NB4 (cell line): Measurements from ENCODE around the gene FGF10.

Experiments used
- DNase-seq: peaks from one replicate; pipeline ENCODE4 v3.0.0; 2010; ENCODE audit warnings: low read depth
- H3K4me3 ChIP-seq: one replicate; pipeline ENCODE4 v1.5.1; 2011; ENCODE audit warnings: mild to moderate bottlenecking, low read depth, low read length, moderate library complexity
- MYC ChIP-seq: IDR thresholded peaks from 2 replicates; pipeline ENCODE4 v1.6.1; 2011; ENCODE audit warnings: low read depth, low read length
- POLR2A ChIP-seq: IDR thresholded peaks from 2 replicates; pipeline ENCODE4 v1.6.1; 2011; ENCODE audit warnings: mild to moderate bottlenecking; ENCODE audit not compliant: insufficient read length; ENCODE audit errors: extremely low read depth
- TF ChIP-seq, protein P1 (sequence below): IDR thresholded peaks from one replicate; pipeline ENCODE4 v1.5.1; 2012; ENCODE audit warnings: low read depth, low read length
- TF ChIP-seq, protein P2 (sequence below): IDR thresholded peaks from 2 replicates; pipeline ENCODE4 v1.6.1; 2011; ENCODE audit warnings: low read depth, low read length

The FGF10 gene

DNA sequence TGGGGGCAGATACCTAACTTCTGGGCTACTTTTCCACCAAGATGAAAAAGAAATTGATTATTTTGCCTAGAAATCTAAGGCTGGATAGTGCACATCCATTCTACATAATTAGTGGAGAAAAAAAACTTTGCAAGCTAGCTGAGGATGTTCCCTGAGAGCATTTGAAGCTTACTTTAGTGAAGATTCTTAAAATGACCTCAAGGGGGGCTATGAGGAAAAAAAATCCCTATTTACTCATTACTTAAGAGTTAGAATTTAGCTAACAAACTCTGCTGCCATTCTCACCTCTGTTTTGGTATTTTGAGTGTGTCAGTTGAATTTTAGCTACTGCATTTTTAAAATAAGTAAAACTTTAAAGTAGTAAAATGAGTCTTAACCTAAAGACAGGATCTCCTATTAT lies 9.2 kb upstream of the FGF10 start:
- no peak for DNase-seq
- no peak for TF ChIP-seq MYC
- TF ChIP-seq, protein P1, sequence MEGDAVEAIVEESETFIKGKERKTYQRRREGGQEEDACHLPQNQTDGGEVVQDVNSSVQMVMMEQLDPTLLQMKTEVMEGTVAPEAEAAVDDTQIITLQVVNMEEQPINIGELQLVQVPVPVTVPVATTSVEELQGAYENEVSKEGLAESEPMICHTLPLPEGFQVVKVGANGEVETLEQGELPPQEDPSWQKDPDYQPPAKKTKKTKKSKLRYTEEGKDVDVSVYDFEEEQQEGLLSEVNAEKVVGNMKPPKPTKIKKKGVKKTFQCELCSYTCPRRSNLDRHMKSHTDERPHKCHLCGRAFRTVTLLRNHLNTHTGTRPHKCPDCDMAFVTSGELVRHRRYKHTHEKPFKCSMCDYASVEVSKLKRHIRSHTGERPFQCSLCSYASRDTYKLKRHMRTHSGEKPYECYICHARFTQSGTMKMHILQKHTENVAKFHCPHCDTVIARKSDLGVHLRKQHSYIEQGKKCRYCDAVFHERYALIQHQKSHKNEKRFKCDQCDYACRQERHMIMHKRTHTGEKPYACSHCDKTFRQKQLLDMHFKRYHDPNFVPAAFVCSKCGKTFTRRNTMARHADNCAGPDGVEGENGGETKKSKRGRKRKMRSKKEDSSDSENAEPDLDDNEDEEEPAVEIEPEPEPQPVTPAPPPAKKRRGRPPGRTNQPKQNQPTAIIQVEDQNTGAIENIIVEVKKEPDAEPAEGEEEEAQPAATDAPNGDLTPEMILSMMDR = no peak
- H3K4me3 ChIP-seq = no peak overlapping the region

DNA sequence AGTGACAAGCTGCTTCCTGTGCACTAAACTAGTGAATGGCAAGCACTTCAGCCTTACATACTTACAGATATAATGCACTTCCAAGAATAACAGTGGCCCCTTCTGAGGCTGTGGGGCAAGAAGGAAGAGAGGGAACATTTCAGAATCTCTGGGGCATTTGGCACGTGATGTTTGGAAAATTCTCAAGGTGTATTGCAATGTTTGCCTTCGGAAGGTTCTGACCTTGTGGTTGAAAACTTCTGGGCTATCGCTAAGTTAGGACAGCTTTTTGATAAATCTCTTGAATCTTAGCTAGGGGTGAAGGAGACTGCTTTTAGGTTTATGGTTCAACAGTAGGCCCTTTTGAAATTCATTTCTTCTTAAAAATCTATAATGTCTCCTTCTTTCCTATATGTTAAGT lies 7.1 kb upstream of the FGF10 start:
- H3K4me3 ChIP-seq = no peak overlapping the region
- no peak for DNase-seq
- TF ChIP-seq MYC = no peak
- TF ChIP-seq, protein P1 = no peak

DNA sequence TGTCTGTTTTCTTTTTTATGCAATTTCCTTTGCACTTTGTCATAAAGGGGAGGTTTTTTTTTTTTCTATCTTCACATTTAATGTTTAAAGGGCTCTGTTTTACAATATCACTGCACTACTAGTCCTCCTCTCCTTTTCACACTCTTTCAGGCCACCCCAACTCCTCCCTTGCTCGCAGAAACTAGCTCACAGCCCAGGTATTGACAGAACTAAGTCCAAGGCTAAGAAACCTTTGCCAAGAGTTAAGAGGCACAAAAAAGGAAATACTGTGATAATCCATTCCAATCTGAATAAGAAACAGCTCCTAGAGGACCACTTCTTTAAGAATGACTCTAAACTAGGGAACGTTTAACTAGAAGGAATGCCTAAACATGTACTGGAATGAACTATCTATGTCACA lies 1.1 kb upstream of the FGF10 start:
- no peak overlapping the region for H3K4me3 ChIP-seq
- no peak for DNase-seq
- TF ChIP-seq, protein P2, sequence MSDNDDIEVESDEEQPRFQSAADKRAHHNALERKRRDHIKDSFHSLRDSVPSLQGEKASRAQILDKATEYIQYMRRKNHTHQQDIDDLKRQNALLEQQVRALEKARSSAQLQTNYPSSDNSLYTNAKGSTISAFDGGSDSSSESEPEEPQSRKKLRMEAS = no peak

DNA sequence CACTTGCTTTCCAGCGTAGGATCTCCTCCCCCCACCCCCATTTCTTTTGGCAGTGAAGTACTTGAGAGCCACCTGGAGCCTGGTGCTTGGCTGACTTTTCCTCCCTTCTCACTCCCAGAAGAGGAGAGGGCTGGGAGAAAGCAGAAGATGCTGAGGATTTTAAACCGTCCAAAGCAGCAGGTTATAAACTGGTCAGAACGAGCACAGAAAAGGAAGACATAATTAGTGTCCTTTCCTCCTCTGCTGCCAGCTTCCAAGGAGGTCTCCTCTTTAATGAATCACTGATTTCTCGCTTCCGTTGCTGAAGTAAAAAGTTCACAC lies 563 bp upstream of the FGF10 start:
- no peak for DNase-seq
- H3K4me3 ChIP-seq = no peak overlapping the region
- TF ChIP-seq, protein P2 = no peak
- TF ChIP-seq POLR2A (no peak), MYC (no peak)
- TF ChIP-seq, protein P1 = no peak

DNA sequence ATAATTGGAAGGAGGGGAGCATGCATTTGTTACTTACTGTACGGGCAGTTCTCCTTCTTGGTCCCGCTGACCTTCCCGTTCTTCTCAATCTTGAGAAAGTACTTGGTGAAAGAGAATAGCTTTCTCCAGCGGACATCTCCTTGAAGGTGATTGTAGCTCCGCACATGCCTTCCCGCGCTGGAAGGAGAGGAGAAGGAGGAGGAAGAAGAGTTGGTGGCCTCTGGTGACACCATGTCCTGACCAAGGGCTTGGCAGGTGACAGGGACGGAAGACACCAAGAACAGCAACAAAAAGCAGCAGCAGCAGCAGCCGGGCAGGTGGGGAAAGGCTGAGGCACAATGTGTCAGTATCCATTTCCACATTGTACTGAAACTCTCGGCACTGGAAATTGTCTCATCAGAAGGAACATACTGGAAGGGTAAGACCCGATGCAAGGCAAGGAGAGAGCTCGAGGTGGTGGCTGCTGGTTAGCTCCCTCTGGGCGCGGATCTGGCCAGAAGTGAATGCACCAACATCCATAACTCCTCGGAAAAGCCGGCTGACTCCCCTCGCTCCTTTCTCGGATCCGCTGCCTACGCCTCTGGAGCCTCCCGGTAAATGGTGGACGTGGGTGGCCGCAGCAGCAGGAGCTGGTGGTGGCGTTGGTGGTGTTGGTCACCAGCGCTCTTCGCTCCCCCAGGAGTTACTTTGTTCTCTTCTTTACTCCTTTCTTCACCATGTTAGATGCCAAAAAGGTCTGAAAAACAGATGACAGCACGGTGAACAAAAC lies 715 bp downstream of the FGF10 start:
- no peak for DNase-seq
- no peak overlapping the region for H3K4me3 ChIP-seq
- TF ChIP-seq, protein P1 = no peak
- TF ChIP-seq POLR2A (no peak), MYC (no peak)
- TF ChIP-seq, protein P2 = no peak

DNA sequence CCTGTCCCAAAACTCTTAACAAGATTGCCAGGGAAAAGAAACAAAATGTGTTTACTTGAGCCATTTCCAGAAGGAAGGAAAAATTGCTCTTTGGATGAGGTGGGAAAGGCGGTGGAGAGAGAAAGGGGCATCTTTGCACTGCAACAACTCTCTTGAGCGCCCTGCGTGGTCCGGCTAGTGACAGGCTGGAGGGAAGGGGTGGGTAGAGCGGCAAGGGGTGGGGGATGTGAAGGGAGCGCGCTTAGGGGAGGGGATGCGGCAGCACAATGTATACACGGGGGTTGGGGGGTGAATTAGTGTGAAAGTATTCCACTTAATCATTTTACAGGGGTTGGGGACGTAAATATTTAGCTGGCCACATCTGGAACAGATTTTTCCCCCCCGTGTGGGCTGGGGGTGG lies 1.3 kb downstream of the FGF10 start:
- H3K4me3 ChIP-seq = no peak overlapping the region
- no peak for TF ChIP-seq MYC
- TF ChIP-seq, protein P1 = no peak
- TF ChIP-seq, protein P2 = no peak
- no peak for TF ChIP-seq POLR2A
- no peak for DNase-seq
